Ishikawa (cell line): ENCODE results near the gene EPB41L5.

Source experiments
- CREB1 ChIP-seq: IDR thresholded peaks from 2 replicates; pipeline ENCODE4 v1.6.1; 2012; ENCODE audit warnings: low read depth
- EP300 ChIP-seq: IDR thresholded peaks from 2 replicates; pipeline ENCODE4 v1.6.1; 2012; ENCODE audit warnings: borderline replicate concordance
- FOXM1 ChIP-seq: IDR thresholded peaks from 2 replicates; pipeline ENCODE4 v1.6.1; 2012; ENCODE audit warnings: low read depth, borderline replicate concordance
- RAD21 ChIP-seq: IDR thresholded peaks from 2 replicates; pipeline ENCODE4 v1.6.1; 2012; ENCODE audit warnings: low read depth
- REST ChIP-seq: IDR thresholded peaks from 2 replicates; pipeline ENCODE4 v1.6.1; 2012; ENCODE audit warnings: low read depth, mild to moderate bottlenecking
- YY1 ChIP-seq: IDR thresholded peaks from 2 replicates; pipeline ENCODE4 v1.6.1; 2012; ENCODE audit warnings: low read depth
- ZBTB7A ChIP-seq: IDR thresholded peaks from 2 replicates; pipeline ENCODE4 v1.6.1; 2012; ENCODE audit warnings: low read depth
- TF ChIP-seq, protein P1 (sequence below): IDR thresholded peaks from 2 replicates; pipeline ENCODE4 v1.6.1; 2012
- TF ChIP-seq, protein P2 (sequence below): IDR thresholded peaks from 2 replicates; pipeline ENCODE4 v1.6.1; 2012

DNA sequence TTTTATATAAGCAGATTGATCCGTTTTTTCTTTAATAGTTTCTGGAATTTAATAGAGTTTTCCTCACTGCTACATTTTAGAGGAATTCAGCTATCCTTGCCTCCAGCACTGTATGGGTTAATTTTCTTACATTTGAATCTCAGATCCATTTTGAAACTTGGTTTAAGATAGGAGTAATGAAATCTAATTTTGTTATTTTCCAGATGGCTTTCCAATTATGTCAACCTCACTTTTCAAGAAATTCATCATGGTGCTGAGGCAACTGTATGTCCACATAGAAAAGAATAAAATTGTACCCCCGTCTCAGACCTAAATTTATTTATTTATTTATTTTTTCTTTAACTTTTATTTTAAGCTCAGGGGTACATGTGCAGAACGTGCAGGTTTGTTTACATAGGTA is 105.1 kb downstream of the EPB41L5 start:
- TF ChIP-seq, protein P1, sequence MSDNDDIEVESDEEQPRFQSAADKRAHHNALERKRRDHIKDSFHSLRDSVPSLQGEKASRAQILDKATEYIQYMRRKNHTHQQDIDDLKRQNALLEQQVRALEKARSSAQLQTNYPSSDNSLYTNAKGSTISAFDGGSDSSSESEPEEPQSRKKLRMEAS = no peak
- TF ChIP-seq, protein P2, sequence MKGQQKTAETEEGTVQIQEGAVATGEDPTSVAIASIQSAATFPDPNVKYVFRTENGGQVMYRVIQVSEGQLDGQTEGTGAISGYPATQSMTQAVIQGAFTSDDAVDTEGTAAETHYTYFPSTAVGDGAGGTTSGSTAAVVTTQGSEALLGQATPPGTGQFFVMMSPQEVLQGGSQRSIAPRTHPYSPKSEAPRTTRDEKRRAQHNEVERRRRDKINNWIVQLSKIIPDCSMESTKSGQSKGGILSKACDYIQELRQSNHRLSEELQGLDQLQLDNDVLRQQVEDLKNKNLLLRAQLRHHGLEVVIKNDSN = no peak
- TF ChIP-seq FOXM1 (no peak), REST (no peak), RAD21 (no peak), CREB1 (no peak), ZBTB7A (no peak), YY1 (no peak), EP300 (no peak)
